ENCODE measurements around the gene GCLC. TPM values are rescaled to one million over a fixed set of nuclear protein-coding genes. Genes with fewer than 3 reads are reported as not detected.

Gene GCLC
- total and polyA plus RNA-seq, 9 of the 15 experiments (the other 6 are each of a cell fraction or from before 2014, with no cell fraction given): 3.9 to 20.0 (median 9.4) TPM

GRCh38 chr6:53495506-53496499, 49.1 kb downstream of the GCLC start:
- no peaks in the 10 kb centered on the region for H3K79me2 ChIP-seq (ENCODE audit: control insufficient read depth, insufficient read depth, low read length)
- BruUV-seq (replicated peaks): no TSS peak
- H3K9me1 ChIP-seq (ENCODE audit: control insufficient read depth, insufficient read depth, low read length): no peaks in the 10 kb centered on the region
- no peak for FAIRE-seq
- H3K27me3 ChIP-seq (ENCODE audit: control insufficient read depth in 2 of 2, insufficient read depth in 2 of 2, low read length in 2 of 2): no peaks in the 10 kb centered on the region
- TF ChIP-seq, protein P1, sequence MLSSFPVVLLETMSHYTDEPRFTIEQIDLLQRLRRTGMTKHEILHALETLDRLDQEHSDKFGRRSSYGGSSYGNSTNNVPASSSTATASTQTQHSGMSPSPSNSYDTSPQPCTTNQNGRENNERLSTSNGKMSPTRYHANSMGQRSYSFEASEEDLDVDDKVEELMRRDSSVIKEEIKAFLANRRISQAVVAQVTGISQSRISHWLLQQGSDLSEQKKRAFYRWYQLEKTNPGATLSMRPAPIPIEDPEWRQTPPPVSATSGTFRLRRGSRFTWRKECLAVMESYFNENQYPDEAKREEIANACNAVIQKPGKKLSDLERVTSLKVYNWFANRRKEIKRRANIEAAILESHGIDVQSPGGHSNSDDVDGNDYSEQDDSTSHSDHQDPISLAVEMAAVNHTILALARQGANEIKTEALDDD (IDR thresholded peaks at IDR 0.05): peak; percentile 54; the same call in 1 of the 2 replicates
- no peak for TF ChIP-seq PHF20 (IDR thresholded peaks at IDR 0.05; ENCODE audit: partially characterized antibody)
- H2AFZ ChIP-seq (ENCODE audit: low read depth, low read length): no peak overlapping the region
- peaks cover 3 to 5% of the 10 kb centered on the region in 2 experiments; a peak in 2 of 5 replicates for H3K4me1 ChIP-seq (replicated peaks in 1 of 2; ENCODE audit: control insufficient read depth in 2 of 2, insufficient read depth in 2 of 2, low read length in 2 of 2)
- ChIA-PET POLR2A (interaction anchor here (0.6 to 1.6 kb wide), 11 partner anchors 10 to 307 kb away, joined by 3 to 6 read pairs (median 4); no protein-coding TSS in a partner anchor), CTCF (ENCODE audit: low intra/inter-chr PET ratio) (interaction anchor here (0.7 to 3.3 kb wide), 2 partner anchors 156 to 230 kb away, joined by 4 to 11 read pairs; no protein-coding TSS in a partner anchor)
- in situ Hi-C loops (cut with MboI): loop anchor here (25.0 kb wide), 1 partner anchor 1084 kb away; the partner anchor contains the start of gene EFHC1
- no peak for DNase-seq (ENCODE audit: extremely low read depth in 1 of 4, low spot score in 3 of 4)
- intact Hi-C loops (cut with micrococcal nuclease): no loop called here
- H3K9me3 ChIP-seq (replicated peaks; ENCODE audit: control insufficient read depth, insufficient read depth, low read depth, low read length): no peaks in the 10 kb centered on the region
- ATAC-seq: no peak
- no peak overlapping the region for H3K9ac ChIP-seq (ENCODE audit: insufficient read depth in 1 of 2, low read depth in 2 of 2, low read length in 2 of 2)
- no peak overlapping the region for H3K4me3 ChIP-seq
- H3K27ac ChIP-seq (ENCODE audit: extremely low read depth, low read depth, low read length): no peak overlapping the region
- H3K36me3 ChIP-seq (ENCODE audit: control insufficient read depth, insufficient read depth, low read length): no peaks in the 10 kb centered on the region
- WGBS (ENCODE audit: insufficient coverage, low coverage, missing lambda C conversion rate): 51% methylated on average over 6 of the region's 6 CpGs
- H3K4me2 ChIP-seq (ENCODE audit: insufficient read depth, low read length): no peak overlapping the region
- no peaks in the 10 kb centered on the region; the same call in 1 of the 2 replicates for H4K20me1 ChIP-seq (replicated peaks; ENCODE audit: control insufficient read depth, insufficient read depth, low read length)

All from K562 (cell line).